ENCODE data around the gene MRPL12. TPM values are rescaled to one million over a fixed set of nuclear protein-coding genes. Genes with fewer than 3 reads are reported as not detected.
"Not testable (repeated sequence)": the region's sequence is repeated elsewhere in the genome, so short reads cannot be mapped to it uniquely, and the experiment has no call there.

The MRPL12 gene
- total RNA-seq, 1 donor from 2014 or later = 57.7 TPM

DNA sequence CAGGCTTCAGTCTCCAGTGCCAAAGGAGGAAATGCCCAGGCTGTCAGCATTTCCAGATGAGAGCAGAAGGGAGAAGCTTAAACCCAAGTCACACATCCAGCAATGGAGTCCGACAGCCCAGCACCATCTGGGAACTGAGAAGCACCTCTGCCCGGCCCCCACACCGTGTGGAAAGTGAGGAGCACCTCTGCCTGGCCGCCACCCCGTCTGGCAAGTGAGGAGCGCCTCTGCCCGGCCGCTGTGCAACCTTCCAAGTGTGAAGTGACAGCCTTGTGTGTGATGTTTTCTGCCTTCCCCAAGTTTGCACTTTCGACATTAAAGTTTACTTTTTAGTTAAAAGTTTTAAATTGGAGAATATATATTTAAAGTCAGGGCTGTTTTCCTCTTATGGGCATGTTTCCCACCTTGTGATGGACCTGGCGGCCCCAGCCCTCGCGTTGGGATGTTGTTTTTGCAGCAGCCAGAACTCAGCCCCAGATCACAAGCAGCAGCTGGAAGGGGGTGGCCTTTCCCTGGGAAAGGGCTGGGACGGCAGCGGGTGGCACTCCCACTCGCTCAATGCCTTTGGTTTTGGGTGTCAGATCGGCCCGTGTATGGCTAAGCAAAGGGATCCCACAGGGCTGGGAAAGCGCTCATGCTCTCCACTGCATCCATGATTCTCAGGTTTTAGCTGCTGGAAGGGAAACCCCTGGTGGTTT is 29.5 kb upstream of the MRPL12 start:
- Mint-ChIP-seq H3K36me3 (ENCODE audit: unreplicated experiment) (no peaks in the 10 kb centered on the region), H3K4me3 (ENCODE audit: unreplicated experiment) (no peak overlapping the region), H3K27ac (ENCODE audit: unreplicated experiment) (no peak overlapping the region), H3K9me3 (ENCODE audit: unreplicated experiment) (no peaks in the 10 kb centered on the region), H3K4me1 (ENCODE audit: low read depth, unreplicated experiment) (peaks cover 2% of the 10 kb centered on the region), H3K27me3 (ENCODE audit: unreplicated experiment) (peaks cover 2% of the 10 kb centered on the region)
- TF ChIP-seq, protein P1, sequence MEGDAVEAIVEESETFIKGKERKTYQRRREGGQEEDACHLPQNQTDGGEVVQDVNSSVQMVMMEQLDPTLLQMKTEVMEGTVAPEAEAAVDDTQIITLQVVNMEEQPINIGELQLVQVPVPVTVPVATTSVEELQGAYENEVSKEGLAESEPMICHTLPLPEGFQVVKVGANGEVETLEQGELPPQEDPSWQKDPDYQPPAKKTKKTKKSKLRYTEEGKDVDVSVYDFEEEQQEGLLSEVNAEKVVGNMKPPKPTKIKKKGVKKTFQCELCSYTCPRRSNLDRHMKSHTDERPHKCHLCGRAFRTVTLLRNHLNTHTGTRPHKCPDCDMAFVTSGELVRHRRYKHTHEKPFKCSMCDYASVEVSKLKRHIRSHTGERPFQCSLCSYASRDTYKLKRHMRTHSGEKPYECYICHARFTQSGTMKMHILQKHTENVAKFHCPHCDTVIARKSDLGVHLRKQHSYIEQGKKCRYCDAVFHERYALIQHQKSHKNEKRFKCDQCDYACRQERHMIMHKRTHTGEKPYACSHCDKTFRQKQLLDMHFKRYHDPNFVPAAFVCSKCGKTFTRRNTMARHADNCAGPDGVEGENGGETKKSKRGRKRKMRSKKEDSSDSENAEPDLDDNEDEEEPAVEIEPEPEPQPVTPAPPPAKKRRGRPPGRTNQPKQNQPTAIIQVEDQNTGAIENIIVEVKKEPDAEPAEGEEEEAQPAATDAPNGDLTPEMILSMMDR (IDR thresholded peaks at IDR 0.05; ENCODE audit: partially characterized antibody, unreplicated experiment) = no peak
- DNase-seq = no peak

DNA sequence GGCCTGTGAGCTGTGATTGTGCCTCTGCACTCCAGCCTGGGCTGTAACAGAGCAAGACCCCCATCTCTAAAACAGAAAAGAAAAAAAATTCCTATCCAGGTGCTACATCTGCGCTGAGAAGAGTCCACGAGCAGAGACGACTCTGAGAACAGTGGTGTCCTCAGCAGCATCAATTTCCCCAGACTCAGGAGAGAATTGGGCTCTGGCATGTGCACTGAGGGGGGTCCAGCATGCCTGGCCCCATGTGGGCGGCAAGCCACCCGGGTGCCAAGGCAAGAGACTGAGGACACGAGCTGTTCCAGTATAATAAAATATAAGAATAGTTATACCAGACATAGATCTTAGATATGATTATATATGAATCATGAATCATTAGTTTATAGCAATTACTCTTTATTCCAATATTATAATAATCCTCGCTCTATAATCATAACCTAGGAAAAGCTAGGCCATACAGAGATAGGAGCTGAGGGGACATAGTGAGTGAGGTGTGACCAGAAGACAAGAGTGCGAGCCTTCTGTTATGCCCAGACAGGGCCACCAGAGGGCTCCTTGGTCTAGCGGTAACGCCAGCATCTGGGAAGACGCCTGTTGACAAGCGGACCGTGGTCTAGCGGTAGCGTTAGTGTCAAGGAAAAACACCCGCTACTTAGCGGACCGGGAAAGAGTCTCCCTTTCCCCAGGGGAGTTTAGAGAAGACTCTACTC is 27.5 kb upstream of the MRPL12 start:
- not testable (repeated sequence) for H3K36me3 Mint-ChIP-seq (ENCODE audit: unreplicated experiment); H3K27me3 Mint-ChIP-seq (ENCODE audit: unreplicated experiment); H3K4me1 Mint-ChIP-seq (ENCODE audit: low read depth, unreplicated experiment); H3K27ac Mint-ChIP-seq (ENCODE audit: unreplicated experiment); H3K9me3 Mint-ChIP-seq (ENCODE audit: unreplicated experiment); H3K4me3 Mint-ChIP-seq (ENCODE audit: unreplicated experiment)
- TF ChIP-seq, protein P1 (IDR thresholded peaks at IDR 0.05; ENCODE audit: partially characterized antibody, unreplicated experiment) = peak; percentile 68
- peak; percentile 54 for DNase-seq

- Mint-ChIP-seq H3K9me3 (ENCODE audit: unreplicated experiment) (peaks cover 2% of the 10 kb centered on the region), H3K27ac (ENCODE audit: unreplicated experiment) (no peak overlapping the region), H3K4me1 (ENCODE audit: low read depth, unreplicated experiment) (peaks cover 2% of the 10 kb centered on the region), H3K4me3 (ENCODE audit: unreplicated experiment) (no peak overlapping the region), H3K27me3 (ENCODE audit: unreplicated experiment) (peaks cover 2% of the 10 kb centered on the region), H3K36me3 (ENCODE audit: unreplicated experiment) (no peaks in the 10 kb centered on the region)
- no peak for DNase-seq
- TF ChIP-seq, protein P1 (IDR thresholded peaks at IDR 0.05; ENCODE audit: partially characterized antibody, unreplicated experiment) = no peak
These were observed 26.3 kb upstream of the MRPL12 start for GRCh38 chr17:81676906-81677305.

GRCh38 chr17:81680150-81680549 is 23.0 kb upstream of the MRPL12 start:
- Mint-ChIP-seq H3K4me1 (ENCODE audit: low read depth, unreplicated experiment) (peaks cover 10% of the 10 kb centered on the region), H3K4me3 (ENCODE audit: unreplicated experiment) (no peak overlapping the region), H3K36me3 (ENCODE audit: unreplicated experiment) (no peaks in the 10 kb centered on the region), H3K9me3 (ENCODE audit: unreplicated experiment) (peaks cover 5% of the 10 kb centered on the region), H3K27ac (ENCODE audit: unreplicated experiment) (no peak overlapping the region), H3K27me3 (ENCODE audit: unreplicated experiment) (peaks cover 4% of the 10 kb centered on the region)
- TF ChIP-seq, protein P1 (IDR thresholded peaks at IDR 0.05; ENCODE audit: partially characterized antibody, unreplicated experiment) = no peak
- no peak for DNase-seq

DNA sequence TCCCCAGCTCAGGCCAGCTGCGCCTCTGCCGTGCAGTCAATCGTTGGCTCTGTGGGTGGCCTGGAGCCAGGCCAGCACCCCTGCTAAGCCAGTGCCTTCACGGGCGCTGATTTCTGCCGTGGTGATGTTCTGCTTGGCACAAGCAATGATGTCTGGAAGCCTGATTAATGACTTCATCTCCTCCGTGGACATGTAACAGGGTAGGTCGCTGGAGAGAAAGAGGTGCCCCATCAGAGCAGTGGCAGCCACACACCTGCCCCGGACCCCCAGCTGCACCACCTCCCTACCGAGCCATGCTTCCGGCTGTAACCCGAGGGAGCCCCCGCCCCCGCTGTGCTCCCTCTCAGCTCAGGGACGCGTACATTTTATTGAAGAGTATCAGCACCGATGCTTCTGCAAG is 21.5 kb upstream of the MRPL12 start:
- peak overlapping the region; percentile 61 for H3K4me3 Mint-ChIP-seq (ENCODE audit: unreplicated experiment)

More for the DNA sequence above, 21.5 kb upstream of the MRPL12 start:
- Mint-ChIP-seq H3K4me1 (ENCODE audit: low read depth, unreplicated experiment) (peaks cover 10% of the 10 kb centered on the region), H3K27ac (ENCODE audit: unreplicated experiment) (no peak overlapping the region), H3K9me3 (ENCODE audit: unreplicated experiment) (peaks cover 8% of the 10 kb centered on the region), H3K27me3 (ENCODE audit: unreplicated experiment) (peaks cover 4% of the 10 kb centered on the region), H3K36me3 (ENCODE audit: unreplicated experiment) (no peaks in the 10 kb centered on the region)
- TF ChIP-seq, protein P1 (IDR thresholded peaks at IDR 0.05; ENCODE audit: partially characterized antibody, unreplicated experiment) = no peak
- no peak for DNase-seq
